Measurements from ENCODE around the gene PTTG1IP2.

The PTTG1IP2 gene

GRCh38 chr7:90484706-90485105 lies 15.3 kb downstream of the PTTG1IP2 start:
- no peak for DNase-seq

- no peak for DNase-seq
These were observed 16.4 kb downstream of the PTTG1IP2 start for GRCh38 chr7:90485734-90486316.

- DNase-seq = no peak
These were observed 18.4 kb downstream of the PTTG1IP2 start for GRCh38 chr7:90487808-90488207.

- no peak for DNase-seq
These were observed 18.8 kb downstream of the PTTG1IP2 start for GRCh38 chr7:90488220-90488619.

GRCh38 chr7:90492250-90492649 lies 22.8 kb downstream of the PTTG1IP2 start:
- DNase-seq = no peak

- DNase-seq = no peak
These were observed 25.8 kb downstream of the PTTG1IP2 start for GRCh38 chr7:90495241-90495640.

GRCh38 chr7:90502539-90502938 lies 33.1 kb downstream of the PTTG1IP2 start:
- no peak for DNase-seq

GRCh38 chr7:90503367-90503766 lies 33.9 kb downstream of the PTTG1IP2 start:
- no peak for DNase-seq

GRCh38 chr7:90507692-90508091 lies 38.3 kb downstream of the PTTG1IP2 start:
- no peak for DNase-seq

- DNase-seq = no peak
These were observed 42.3 kb downstream of the PTTG1IP2 start for GRCh38 chr7:90511776-90512175.

- no peak for DNase-seq
These were observed 43.4 kb downstream of the PTTG1IP2 start for GRCh38 chr7:90512821-90513254.

- no peak for DNase-seq
These were observed 46.8 kb downstream of the PTTG1IP2 start for GRCh38 chr7:90516257-90516656.

GRCh38 chr7:90518630-90519029 lies 49.2 kb downstream of the PTTG1IP2 start:
- no peak for DNase-seq

- no peak for DNase-seq
These were observed 51.0 kb downstream of the PTTG1IP2 start for GRCh38 chr7:90520484-90520883.

GRCh38 chr7:90530263-90530662 lies 60.8 kb downstream of the PTTG1IP2 start:
- DNase-seq = no peak

GRCh38 chr7:90532231-90532929 lies 62.9 kb downstream of the PTTG1IP2 start:
- no peak for DNase-seq

- no peak for DNase-seq
These were observed 67.0 kb downstream of the PTTG1IP2 start for GRCh38 chr7:90536449-90536848.

GRCh38 chr7:90538405-90538804 lies 69.0 kb downstream of the PTTG1IP2 start:
- DNase-seq = no peak

GRCh38 chr7:90540406-90540805 lies 71.0 kb downstream of the PTTG1IP2 start:
- no peak for DNase-seq

- no peak for DNase-seq
These were observed 81.6 kb downstream of the PTTG1IP2 start for GRCh38 chr7:90551036-90551435.

GRCh38 chr7:90552521-90552920 lies 83.1 kb downstream of the PTTG1IP2 start:
- no peak for DNase-seq

- DNase-seq = no peak
These were observed 91.3 kb downstream of the PTTG1IP2 start for GRCh38 chr7:90560730-90561129.

All from activated naive CD4-positive, alpha-beta T cell treated with anti-CD3 and anti-CD28 coated beads, Interleukin-2, amount 50 U/mL, for 16 hours (primary cell).